GM20431 (cell line): Measurements from ENCODE around the gene SEC22C.

Experiments used
- in situ Hi-C: fragments of 300-500 bp; cut with MseI, MboI; formaldehyde crosslinking; loops from one replicate; pipeline ENCODE4 v1.15.0; 2020; ENCODE audit warnings: low sequenced_read_pairs; ENCODE audit not compliant: unreplicated experiment

Gene SEC22C

GRCh38 chr3:42516443-42516842 lies 65.3 kb downstream of the SEC22C start:
- in situ Hi-C loops: no loop called here

DNA sequence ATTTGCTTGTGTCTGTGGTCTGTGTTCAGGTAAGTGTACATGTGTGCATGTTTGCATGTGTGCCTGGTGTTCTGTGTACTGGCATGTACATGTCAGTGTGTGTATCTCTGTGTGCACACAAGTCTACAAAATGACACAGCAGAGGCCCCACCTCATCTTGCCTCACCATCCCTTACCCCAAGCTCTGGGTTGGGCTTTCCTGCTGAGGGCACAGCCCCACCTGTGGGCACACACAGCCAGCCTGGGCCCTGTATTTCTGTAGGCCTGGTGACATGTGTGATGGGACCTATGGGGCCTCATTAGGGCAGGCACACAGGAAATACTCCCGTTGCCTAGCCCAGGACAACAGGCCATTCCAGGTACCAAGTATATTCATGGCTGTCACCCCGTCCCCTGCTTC lies 65.8 kb downstream of the SEC22C start:
- in situ Hi-C loops: no loop called here

GRCh38 chr3:42515391-42515916 lies 66.3 kb downstream of the SEC22C start:
- in situ Hi-C loops: no loop called here

DNA sequence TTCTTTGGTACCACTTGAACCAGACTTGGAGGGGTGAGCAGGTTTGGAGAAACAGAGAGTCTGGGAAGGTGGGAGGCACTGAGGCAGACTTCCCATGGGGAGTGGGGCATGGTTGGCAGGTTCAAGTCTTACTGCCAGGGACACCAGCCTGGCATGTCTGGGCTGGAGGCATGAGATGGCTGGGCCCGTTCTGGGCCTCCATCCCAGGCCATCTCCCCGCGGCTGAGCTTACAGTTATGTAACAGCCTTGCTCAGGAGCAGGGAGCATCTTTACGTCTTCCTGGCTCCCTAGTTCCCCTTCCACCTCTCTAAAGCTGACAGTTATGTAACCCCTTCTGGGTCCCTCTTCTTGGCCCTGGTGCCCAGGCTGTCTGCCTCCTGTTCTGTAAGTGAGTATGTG lies 66.9 kb downstream of the SEC22C start:
- in situ Hi-C loops: no loop called here

- in situ Hi-C loops: no loop called here
Measured at GRCh38 chr3:42513521-42513920, 68.2 kb downstream of the SEC22C start.

- in situ Hi-C loops: no loop called here
Measured at GRCh38 chr3:42513121-42513520, 68.6 kb downstream of the SEC22C start.

GRCh38 chr3:42511736-42512135 lies 70.0 kb downstream of the SEC22C start:
- in situ Hi-C loops: no loop called here

DNA sequence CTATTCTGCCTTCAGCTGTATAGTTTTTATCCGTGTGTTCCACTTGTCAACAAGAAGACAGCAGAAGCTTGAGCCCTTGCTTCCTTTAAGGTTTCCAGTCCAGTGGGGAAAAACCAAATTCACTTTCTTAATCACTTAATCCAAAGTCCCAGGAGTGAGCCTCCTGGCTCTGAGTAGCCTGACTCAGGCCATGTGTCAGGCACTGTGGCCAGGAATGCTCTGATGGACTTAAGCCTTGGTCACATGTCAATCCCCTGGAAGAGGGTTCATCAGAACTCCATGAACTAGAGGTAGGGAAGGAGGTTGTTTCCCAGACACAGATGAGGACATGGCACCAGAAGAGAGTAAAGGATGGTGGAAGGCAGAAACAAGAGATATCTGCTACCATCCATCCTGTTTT lies 70.6 kb downstream of the SEC22C start:
- in situ Hi-C loops: no loop called here

DNA sequence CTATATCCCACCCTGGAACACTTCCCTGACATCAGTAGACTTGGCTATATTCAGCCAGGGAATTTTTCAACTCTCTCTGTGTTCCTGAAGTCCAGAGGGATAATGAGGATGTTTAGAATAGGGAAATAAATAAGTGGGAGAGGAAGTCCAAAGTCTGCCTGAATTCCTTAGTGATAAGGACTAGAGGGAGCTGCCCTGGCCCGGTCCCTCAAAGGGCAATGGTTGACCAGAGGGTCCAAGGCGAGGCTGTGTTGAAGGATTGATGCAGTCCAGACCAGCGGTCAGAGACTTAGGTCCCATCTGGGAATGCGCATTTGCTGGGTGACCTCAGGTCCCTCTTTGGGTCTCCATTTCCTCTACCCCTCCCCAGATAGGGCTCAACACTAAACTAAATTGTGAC lies 71.4 kb downstream of the SEC22C start:
- in situ Hi-C loops: no loop called here

DNA sequence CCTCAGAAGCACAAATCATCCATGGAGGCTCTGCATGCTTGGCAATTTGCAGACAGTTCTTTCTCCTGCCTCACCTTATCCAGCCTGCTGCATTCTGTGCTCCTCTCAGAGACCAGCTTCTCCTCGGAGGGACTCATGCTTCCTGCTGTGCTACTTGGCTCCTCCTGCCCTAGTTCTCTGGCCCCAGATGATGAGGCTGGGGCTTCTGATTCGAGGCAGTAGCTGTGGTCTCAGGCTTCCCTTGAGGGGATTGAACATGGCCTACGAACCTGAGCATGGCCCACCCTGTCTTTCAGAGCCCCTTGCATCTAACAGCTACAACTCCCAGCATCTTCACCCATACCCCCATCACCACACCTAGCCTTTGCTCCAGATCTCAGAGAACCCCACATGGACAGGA lies 72.7 kb downstream of the SEC22C start:
- in situ Hi-C loops: no loop called here

DNA sequence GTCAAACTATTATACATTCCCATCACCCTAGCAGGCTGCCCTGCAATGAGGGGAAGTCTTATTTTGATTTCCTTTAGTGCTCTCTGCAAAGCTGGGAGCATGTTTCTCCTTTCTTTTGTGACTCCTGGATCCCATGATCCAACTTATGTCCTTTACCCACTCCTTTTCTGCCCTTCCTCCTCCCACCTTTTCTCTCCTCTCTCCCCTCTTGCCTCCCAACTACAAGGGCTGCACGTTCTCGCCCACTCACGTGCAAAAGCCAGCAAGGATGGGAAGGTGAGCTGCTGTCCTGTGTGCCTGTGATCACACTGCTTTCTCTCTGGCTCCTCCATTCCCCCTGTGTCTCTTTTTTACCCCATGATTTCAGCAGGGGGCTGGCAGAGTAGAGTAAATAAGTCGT lies 73.2 kb downstream of the SEC22C start:
- in situ Hi-C loops: no loop called here

DNA sequence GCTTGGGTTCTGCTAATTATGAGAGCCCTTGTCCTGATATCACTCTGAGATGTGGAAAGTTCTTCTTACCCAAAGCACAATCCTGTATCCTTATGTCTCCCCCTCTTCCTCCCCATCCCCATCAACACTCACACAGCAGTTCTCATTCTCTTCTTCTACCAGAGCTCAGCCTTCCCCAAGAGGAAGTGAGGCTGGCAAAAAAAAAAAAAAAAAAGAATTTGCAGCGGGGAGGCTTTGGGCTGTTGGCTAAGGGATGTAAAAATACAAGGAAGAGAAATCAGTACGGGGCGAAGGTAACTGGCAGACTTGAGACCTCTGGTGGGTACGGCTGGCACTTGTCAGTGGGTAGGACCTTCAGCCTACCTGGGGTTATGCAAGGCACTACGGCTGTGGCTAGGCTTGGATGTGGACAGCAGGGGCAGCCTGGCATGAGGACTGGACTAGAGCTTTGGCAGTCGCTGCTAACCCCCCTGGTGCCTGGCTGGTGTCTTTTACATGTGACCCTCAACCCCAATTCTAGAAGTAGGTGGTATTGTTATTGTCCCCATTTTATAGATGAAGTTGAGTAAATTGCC lies 73.9 kb downstream of the SEC22C start:
- in situ Hi-C loops: no loop called here

DNA sequence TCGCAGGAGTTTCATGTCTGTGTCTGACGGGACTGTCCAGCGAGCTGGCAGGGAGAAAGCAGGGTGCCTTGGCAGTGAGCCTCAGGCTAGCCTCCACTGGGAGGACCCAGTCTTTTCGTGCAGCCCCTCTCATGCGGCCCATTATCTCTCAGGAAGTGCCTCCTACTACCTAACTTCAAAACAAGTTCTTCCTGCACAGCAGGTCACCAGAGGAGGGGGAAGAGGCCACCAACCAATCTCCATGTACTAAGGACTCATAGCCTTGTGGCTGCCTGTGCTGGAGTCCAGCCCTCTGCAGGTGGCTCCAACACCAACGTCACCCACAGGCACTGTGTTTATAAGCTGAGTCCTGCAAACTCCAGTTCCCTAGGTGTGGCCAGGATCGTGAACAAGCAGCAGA lies 74.5 kb downstream of the SEC22C start:
- in situ Hi-C loops: no loop called here

- in situ Hi-C loops: no loop called here
Measured at GRCh38 chr3:42505849-42506410, 75.8 kb downstream of the SEC22C start.

- in situ Hi-C loops: no loop called here
Measured at GRCh38 chr3:42505128-42505848, 76.5 kb downstream of the SEC22C start.

GRCh38 chr3:42504334-42505127 lies 77.2 kb downstream of the SEC22C start:
- in situ Hi-C loops: no loop called here

- in situ Hi-C loops: no loop called here
Measured at GRCh38 chr3:42503957-42504333, 77.8 kb downstream of the SEC22C start.

- in situ Hi-C loops: no loop called here
Measured at GRCh38 chr3:42503251-42503924, 78.4 kb downstream of the SEC22C start.

- in situ Hi-C loops: no loop called here
Measured at GRCh38 chr3:42502429-42503250, 79.1 kb downstream of the SEC22C start, which contains the start of gene VIPR1. VIPR1 (plus strand) TSS chr3:42502643; CDS start chr3:42502736, 93 bp downstream.
